Heart right ventricle (tissue), 16 donors: ENCODE results near the gene FXYD4. TPM values are rescaled to one million over a fixed set of nuclear protein-coding genes. Genes with fewer than 3 reads are reported as not detected.
"Not testable (repeated sequence)": the region's sequence is repeated elsewhere in the genome, so short reads cannot be mapped to it uniquely, and the experiment has no call there.

Experiments used
- ATAC-seq, 8 donors: fragments of 200-7000 bp; cut with Tn5 transposase; one replicate each; pipeline ENCODE4 v1.9.1; 2020; ENCODE audit warnings: mild to moderate bottlenecking in 8 of 8, moderate library complexity in 8 of 8, moderate number of reproducible peaks in 1 of 8
- DNase-seq, 2 donors: peaks; one replicate each; pipeline ENCODE4 v3.0.0-alpha.2; 2020
- H3K27ac ChIP-seq, 10 donors: fragments of 200-600 bp; sonication (generic) in 2 of 10; one replicate each; pipeline versions ENCODE4 v1.5.0 to v1.8.0; 2020 to 2022; ENCODE audit warnings: mild to moderate bottlenecking in 3 of 10
- H3K27me3 ChIP-seq, 7 donors: fragments of 200-600 bp; one replicate each; pipeline ENCODE4 v1.8.0; 2021 to 2022; ENCODE audit warnings: mild to moderate bottlenecking in 2 of 7
- H3K36me3 ChIP-seq, 9 donors: fragments of 200-600 bp; sonication (generic) in 1 of 9; one replicate each; pipeline versions ENCODE4 v1.5.0 to v1.8.0; 2020 to 2022; ENCODE audit warnings: mild to moderate bottlenecking in 2 of 9
- H3K4me1 ChIP-seq, 9 donors: fragments of 200-600 bp; sonication (generic) in 1 of 9; one replicate each; pipeline versions ENCODE4 v1.5.0 to v1.8.0; 2020 to 2022; ENCODE audit warnings: mild to moderate bottlenecking in 4 of 9
- H3K4me3 ChIP-seq, 10 donors: fragments of 200-600 bp; sonication (generic) in 2 of 10; one replicate each; pipeline versions ENCODE4 v1.5.0 to v1.8.0; 2020 to 2022; ENCODE audit warnings: mild to moderate bottlenecking in 7 of 10, moderate library complexity in 2 of 10
- H3K9me3 ChIP-seq, 11 donors: fragments of 200-600 bp in 10 of 11; sonication (generic) in 2 of 11; one replicate each; pipeline versions ENCODE4 v1.5.0 to v1.8.0; 2013 to 2022; ENCODE audit warnings: mild to moderate bottlenecking in 2 of 11, control low read depth in 1 of 11, moderate library complexity in 1 of 11
- WGBS, 2 donors: extraction: QIAGEN DNeasy Blood & Tissue Kit; methylation state at CpG; one replicate each; pipeline ENCODE4 v1.1.7; 2013; ENCODE audit warnings: inconsistent platforms in 1 of 2; 5-methylcytosine and 5-hydroxymethylcytosine counted together
- intact Hi-C, 10 donors: fragments of 100-400 bp; cut with DNase I; formaldehyde crosslinking; loops; one replicate each; pipeline versions ENCODE4 v1.11.1 to v1.14.2; 2022
- polyA plus RNA-seq, 2 donors: library from polyadenylated mRNA; stranded (reverse); fragments of 200-250 nt; gene quantifications; one replicate each; pipeline ENCODE4 v1.2.3, GENCODE V29; 2013
- total RNA-seq, 10 donors: library from RNA; stranded (reverse); fragmentation: NEBNext Ultra II Directional in 3 of 10; extraction: Animal tissue kit (Norgen Biotek cat#: 25700) in 3 of 10; gene quantifications; one replicate each; pipeline versions ENCODE4 v1.2.1 to v1.2.4, GENCODE V29; 2021 to 2023
- TF ChIP-seq, protein P1 (sequence below), 9 donors: fragments of 200-600 bp; sonication (generic) in 2 of 9; IDR thresholded peaks; one replicate each; pipeline versions ENCODE4 v1.5.0 to v1.8.0; 2021 to 2022; ENCODE audit warnings: antibody characterized with exemption in 9 of 9, mild to moderate bottlenecking in 5 of 9, moderate library complexity in 1 of 9
- donor health status: Arrhythmogenic right ventricular cardiomyopathy.
- donor health status: ischemic (EF 13 %, LVEDD 7.1; RV severe dilation, severe dysfunction).
- donor health status: healthy with polysubstance abuse.
- donor health status: DM: no; HTN: yes; CAD: no.
- donor health status: DM: no; HTN: no; CAD: no.
- donor health status: ischemic (EF 25% LVEDD 6.9; RV normal size, moderate dysfunction).
- donor health status: ischemic (EF 25% LVEDD 5.7; RV mildly dilated, moderate dysfunction).
- donor health status: healthy.
- donor health status: DM: yes; HTN: yes; CAD: no.
- donor health status: Ischemic cardiomyopathy.
- donor health status: ischemic (EF 35%, LVEDD 5.7; RV mildly dilated, moderate dysfunction).
- donor health status: nonischemic (EF 11% LVEDD 7.7; RV severe dilation, severe dysfunction).
- donor health status: DM: yes; HTN: yes; CAD: no.
- donor health status: PGD.
- donor health status: ischemic (EF 29% LVEDD 5.4; RV normal size, mild dysfunction).
- donor health status: nonischemic (EF 23%, LVEDD 6.1; RV moderate dilation, normal function).

The FXYD4 gene
- total and polyA plus RNA-seq, 12 donors, result 0.42 to 1.5 TPM; not detected in 10

DNA sequence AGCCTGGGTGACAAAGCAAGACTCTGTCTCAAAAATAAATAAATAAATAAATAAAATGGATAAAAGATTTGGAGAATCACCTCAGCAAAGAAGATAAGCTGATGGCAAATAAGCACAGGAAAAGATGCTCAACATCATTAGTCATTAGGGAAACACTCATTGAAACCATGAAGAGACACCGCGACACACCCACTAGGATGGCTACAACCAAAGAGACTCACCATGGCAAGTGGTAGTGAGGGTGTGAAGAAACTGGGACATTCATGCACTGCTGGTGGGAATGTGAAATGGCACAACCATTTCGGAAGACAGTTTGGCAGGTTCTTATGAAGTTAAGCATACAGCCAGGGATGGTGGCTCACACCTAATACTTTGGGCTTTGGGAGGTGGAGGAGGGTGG is 37.8 kb upstream of the FXYD4 start:
- intact Hi-C loops, result no loop called here
- no peak for DNase-seq
- WGBS, 2 donors, result 96 to 98% methylated on average over 3 of the region's 3 CpGs

DNA sequence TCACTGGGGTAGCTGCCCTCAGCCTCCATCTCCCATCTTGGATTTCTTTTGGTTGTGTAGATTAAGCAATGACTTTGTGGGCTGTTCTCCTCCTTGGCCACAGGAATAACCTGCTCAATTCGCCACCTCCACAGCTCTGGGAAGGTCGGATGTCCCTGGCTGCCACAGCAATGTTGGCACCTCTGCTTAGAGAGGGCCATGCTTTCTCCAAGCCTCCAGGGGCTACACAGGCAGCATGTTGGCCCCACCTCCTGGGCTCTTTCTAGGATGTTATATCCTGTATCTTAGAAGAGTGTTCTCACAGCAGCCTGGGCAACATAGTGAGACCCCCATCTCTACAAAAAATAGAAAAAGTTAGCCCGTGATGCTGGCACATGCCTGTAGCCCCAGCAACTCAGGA is 35.4 kb upstream of the FXYD4 start:
- peaks cover 0 to 39% (median 29%) of the 10 kb centered on the region in 7 donors for H3K27me3 ChIP-seq

More for the DNA sequence above, 37.8 kb upstream of the FXYD4 start:
- H3K36me3 ChIP-seq, result no peaks in the 10 kb centered on the region
- H3K4me1 ChIP-seq, result peaks cover 0 to 19% (median 0%) of the 10 kb centered on the region in 9 donors
- no peak overlapping the region for H3K27ac ChIP-seq
- no peak overlapping the region for H3K4me3 ChIP-seq
- TF ChIP-seq, protein P1, sequence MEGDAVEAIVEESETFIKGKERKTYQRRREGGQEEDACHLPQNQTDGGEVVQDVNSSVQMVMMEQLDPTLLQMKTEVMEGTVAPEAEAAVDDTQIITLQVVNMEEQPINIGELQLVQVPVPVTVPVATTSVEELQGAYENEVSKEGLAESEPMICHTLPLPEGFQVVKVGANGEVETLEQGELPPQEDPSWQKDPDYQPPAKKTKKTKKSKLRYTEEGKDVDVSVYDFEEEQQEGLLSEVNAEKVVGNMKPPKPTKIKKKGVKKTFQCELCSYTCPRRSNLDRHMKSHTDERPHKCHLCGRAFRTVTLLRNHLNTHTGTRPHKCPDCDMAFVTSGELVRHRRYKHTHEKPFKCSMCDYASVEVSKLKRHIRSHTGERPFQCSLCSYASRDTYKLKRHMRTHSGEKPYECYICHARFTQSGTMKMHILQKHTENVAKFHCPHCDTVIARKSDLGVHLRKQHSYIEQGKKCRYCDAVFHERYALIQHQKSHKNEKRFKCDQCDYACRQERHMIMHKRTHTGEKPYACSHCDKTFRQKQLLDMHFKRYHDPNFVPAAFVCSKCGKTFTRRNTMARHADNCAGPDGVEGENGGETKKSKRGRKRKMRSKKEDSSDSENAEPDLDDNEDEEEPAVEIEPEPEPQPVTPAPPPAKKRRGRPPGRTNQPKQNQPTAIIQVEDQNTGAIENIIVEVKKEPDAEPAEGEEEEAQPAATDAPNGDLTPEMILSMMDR (IDR thresholded peaks at IDR 0.05), result no peak
- H3K27me3 ChIP-seq, result peaks cover 0 to 33% (median 17%) of the 10 kb centered on the region in 7 donors
- ATAC-seq, result no peak
- H3K9me3 ChIP-seq, result no peaks in the 10 kb centered on the region

DNA sequence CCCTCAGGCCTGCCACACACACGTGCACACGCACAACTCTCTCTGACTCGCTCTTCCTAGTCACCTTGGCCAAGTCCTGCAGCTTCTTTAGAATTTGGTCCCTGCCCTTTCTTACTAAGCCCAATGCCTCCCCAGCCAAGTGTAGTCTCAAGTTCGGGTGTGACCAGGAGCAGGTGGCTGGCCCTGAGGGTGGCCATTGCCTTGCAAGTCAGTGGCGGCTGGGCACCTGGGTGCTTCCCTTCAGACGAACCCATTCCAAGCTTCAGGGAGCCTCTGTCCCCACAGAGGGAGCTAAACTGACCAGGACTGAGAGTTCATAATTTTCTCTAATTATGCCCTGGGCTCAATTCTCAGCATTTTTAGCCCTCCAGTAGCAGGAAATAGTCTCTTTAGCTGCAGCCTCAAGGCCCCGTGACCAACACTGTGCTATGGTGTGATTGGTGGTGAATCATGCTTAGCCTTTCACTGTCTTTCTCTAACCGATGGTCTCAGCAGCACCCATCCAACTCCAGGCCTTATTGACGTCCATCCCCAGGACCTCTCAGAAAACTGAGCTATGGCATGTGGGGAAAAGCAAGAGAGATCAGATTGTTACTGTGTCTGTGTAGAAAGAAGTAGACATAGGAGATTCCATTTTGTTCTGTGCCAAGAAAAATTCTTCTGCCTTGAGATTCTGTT is 34.7 kb upstream of the FXYD4 start:
- WGBS, 2 donors, result 84 to 87% methylated on average over 9 of the region's 9 CpGs
- Histone ChIP-seq H3K4me3 (no peak overlapping the region), H3K36me3 (no peaks in the 10 kb centered on the region), H3K27me3 (peaks cover 0 to 39% (median 26%) of the 10 kb centered on the region in 7 donors), H3K4me1 (peaks cover 0 to 15% (median 0%) of the 10 kb centered on the region in 9 donors), H3K9me3 (no peaks in the 10 kb centered on the region), H3K27ac (no peak overlapping the region)
- intact Hi-C loops, result no loop called here
- ATAC-seq, result no peak
- TF ChIP-seq, protein P1 (IDR thresholded peaks at IDR 0.05), result no peak
- no peak for DNase-seq

More for the DNA sequence above, 35.4 kb upstream of the FXYD4 start:
- WGBS, 2 donors, result 82 to 86% methylated on average over 3 of the region's 3 CpGs
- no peak for DNase-seq
- intact Hi-C loops, result no loop called here
- H3K4me3 ChIP-seq, result no peak overlapping the region
- no peak overlapping the region for H3K27ac ChIP-seq
- no peaks in the 10 kb centered on the region for H3K36me3 ChIP-seq
- TF ChIP-seq, protein P1 (IDR thresholded peaks at IDR 0.05), result no peak
- H3K4me1 ChIP-seq, result peaks cover 0 to 19% (median 0%) of the 10 kb centered on the region in 9 donors
- no peak for ATAC-seq
- H3K9me3 ChIP-seq, result no peaks in the 10 kb centered on the region

DNA sequence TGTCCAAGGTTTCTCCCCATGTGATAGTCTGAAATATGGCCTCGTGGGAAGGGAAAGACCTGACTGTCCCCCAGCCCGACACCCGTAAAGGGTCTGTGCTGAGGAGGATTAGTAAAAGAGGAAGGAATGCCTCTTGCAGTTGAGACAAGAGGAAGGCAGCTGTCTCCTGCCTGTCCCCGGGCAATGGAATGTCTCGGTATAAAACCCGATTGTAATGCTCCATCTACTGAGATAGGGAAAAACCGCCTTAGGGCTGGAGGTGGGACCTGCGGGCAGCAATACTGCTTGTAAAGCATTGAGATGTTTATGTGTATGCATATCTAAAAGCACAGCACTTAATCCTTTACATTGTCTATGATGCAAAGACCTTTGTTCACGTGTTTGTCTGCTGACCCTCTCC is 33.9 kb upstream of the FXYD4 start:
- H3K27ac ChIP-seq, intact Hi-C loops, H3K36me3 ChIP-seq, H3K4me3 ChIP-seq, DNase-seq, H3K9me3 ChIP-seq, ATAC-seq, H3K4me1 ChIP-seq: not testable (repeated sequence)
- WGBS, 2 donors, result 30 to 40% methylated on average over 5 to 6 of the region's 9 CpGs
- peaks cover 0 to 39% (median 26%) of the 10 kb centered on the region in 7 donors for H3K27me3 ChIP-seq

DNA sequence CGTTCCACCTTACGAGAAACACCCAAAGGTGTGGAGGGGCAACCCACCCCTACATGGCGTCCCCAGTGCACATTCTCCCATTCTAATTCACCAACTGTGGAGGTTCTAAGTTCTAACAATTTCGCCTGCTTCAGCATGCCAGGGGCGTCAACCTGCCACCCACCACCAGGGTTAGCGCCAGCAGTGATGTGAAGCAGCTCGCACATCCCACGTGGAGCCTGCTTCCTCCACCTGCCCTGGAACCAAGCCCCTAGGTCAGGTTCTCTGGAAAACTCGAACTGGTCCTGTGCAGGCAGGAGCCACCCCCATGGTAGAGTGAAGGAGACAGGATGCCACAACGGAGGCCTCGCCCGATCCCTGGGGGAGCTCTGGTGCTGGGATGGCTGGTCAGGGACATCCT is 33.3 kb upstream of the FXYD4 start:
- Histone ChIP-seq H3K27ac (no peak overlapping the region), H3K4me3 (no peak overlapping the region), H3K9me3 (no peaks in the 10 kb centered on the region), H3K36me3 (no peaks in the 10 kb centered on the region), H3K4me1 (peaks cover 0 to 4% (median 0%) of the 10 kb centered on the region in 9 donors), H3K27me3 (peaks cover 0 to 41% (median 26%) of the 10 kb centered on the region in 7 donors)
- TF ChIP-seq, protein P1 (IDR thresholded peaks at IDR 0.05), result no peak
- no peak for ATAC-seq
- intact Hi-C loops, result no loop called here
- DNase-seq, result no peak
- WGBS, 2 donors, result 79 to 81% methylated on average over 12 of the region's 12 CpGs
